DMS53 treated with DMSO at 0.1 percent for 48 hours (cell line): Measurements from ENCODE around the gene GLRA1.

Source experiments
- DNase-seq: peaks from one replicate; lab custom pipeline; 2025; ENCODE audit not compliant: unreplicated experiment; lab: John Stamatoyannopoulos, UW

Gene GLRA1

DNA sequence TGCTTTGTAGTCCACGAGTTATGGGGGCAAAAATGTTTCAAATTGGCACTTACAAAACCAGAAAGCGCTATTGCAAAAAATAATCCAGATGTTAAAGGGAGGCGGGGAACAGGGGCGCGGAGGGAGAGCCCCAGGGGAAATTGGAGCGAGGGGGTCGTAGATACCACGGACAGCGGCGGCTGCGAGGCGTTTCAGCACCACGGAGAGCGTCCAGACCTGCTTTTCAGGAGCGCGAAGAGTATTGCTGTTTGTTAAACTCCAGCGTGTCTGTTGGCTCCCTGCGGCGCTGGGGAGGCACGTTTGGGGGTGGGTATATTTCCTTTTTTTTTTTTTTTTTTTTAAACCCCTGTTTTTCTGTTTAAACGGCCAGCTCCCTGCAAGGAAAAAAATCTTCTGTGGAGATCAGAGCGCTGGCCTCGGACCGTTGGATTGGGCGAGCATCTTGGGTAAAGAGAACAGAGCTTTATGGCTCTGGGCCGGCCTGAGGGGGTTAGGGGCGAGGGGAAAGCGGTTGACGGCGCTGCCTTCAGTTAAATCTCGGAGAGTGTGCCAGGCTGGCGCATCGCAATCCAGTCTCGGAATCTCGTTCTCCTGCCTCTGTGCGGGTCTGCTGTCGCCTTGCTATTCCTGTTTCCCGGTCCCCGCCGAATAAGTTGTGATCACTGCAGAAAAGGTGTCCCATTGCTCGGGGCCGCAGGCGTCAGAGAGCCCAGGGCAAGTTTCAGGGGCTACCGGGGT is at the start of gene GLRA1:
GLRA1 (minus strand) TSS at position 288 of the 738 bp plus-strand sequence. CDS start 302 bp downstream, outside the sequence.
- peak; percentile 46 for DNase-seq

DNA sequence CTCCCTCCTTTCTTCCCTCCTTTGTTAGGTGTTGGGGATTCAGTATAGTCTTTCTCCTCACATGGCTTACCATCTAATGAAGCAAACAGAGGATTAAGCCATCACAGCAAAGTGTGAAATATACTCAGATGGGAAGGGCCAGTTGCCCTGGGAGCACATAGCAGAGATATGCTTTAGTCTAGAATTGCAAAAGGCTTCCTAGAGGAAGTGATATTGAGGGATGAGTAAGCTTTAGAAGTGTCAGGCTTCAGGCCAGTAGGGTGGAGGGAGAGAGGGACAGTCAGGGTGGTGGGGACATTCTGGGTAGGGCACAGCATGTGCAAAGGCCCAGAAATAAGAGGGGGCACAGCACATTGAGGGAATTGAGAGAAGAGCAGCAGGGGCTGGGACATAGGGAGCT is 46.2 kb upstream of the GLRA1 start:
- DNase-seq = no peak

DNA sequence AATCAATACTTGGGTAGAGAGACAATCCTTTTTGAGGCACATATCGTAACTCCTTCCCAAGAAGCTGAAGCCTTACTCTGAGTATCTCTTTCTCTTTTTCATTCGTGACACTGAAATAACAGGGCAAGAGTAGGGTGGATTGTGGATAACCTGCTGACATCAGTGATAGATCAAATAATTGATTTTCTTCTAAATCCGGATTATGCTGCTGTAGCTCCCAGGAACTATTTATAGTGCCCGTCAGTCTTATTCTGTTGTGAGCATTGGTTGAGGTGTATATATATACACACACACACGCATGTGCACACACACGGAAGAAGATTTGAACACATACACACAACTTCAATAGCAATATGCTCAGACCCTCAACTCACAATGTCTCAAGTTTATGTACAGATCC is 43.2 kb upstream of the GLRA1 start:
- no peak for DNase-seq

DNA sequence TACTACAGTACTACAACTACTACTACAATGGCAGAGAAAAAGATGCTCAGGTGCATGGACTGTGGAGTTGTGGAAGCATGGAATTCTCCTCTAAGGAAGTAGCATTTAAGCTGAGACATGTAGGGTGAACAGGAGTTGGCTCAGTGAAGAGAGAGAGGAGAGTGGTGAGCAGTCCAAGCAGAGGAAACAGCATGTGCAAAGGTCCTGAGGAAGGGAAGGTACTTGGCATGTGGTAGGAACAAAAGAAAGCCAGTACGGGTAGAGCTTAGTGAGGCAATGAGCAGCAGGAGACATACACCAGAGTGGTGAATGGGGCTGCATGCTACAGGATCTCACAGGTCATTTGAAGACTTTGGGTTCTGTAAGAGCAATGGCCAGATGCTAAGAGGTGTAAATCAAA is 41.4 kb upstream of the GLRA1 start:
- no peak for DNase-seq

DNA sequence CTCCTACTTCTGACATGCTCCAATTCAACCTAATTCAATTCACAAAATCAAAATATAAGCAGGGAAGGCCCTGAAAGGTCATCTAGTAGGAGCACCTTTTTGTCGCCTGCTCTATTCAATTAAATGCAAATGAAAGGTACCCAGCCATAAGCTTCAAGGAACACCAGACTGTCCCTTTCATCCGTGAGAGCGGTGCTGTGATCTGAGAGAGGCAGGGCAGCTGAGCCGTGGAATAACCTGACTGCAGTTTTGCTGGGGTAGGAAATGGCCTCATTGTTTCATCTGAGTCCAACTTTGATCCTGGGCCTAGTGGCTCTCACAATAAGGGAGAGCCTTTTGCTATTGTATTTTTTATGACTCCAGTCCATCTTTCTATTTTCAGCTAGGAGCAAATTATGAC is 39.8 kb upstream of the GLRA1 start:
- DNase-seq = no peak

DNA sequence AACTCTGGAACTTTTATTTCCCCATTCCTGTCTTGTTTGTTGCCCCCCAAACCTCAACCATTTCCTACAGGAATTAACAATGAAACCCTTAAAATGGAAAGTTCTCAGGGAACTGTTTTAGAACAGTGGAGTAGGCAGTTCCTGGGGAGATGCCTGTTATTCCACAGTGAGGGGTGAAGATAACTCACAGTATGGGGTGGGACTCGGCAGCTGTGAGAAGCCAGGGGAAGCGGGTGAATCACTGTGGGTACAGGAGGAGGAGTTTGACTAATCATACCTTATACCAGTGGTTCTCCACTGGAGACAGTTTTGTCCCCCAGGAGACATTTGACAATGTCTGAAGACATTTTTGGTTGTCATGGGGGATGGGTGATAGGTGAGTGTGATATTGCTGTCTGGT is 36.9 kb upstream of the GLRA1 start:
- no peak for DNase-seq

DNA sequence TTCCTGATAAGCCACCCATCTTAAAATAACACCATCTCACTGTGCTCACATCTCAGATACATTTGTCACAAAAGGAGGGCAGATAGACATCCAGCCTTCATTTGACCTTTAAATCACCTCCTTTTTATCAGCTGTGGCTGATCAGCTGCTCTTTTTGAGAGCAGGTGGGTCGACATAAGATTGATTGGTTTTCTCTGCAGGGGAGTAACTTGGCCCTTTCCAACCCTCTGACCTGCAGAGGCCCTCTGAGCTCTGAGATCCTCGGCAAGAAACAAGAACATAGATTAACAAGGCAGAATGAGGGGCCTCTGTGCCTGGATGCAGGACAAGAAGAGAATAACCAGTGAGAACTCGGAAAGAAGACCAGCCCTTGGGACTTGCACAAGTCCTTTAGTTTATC is 33.5 kb upstream of the GLRA1 start:
- no peak for DNase-seq

DNA sequence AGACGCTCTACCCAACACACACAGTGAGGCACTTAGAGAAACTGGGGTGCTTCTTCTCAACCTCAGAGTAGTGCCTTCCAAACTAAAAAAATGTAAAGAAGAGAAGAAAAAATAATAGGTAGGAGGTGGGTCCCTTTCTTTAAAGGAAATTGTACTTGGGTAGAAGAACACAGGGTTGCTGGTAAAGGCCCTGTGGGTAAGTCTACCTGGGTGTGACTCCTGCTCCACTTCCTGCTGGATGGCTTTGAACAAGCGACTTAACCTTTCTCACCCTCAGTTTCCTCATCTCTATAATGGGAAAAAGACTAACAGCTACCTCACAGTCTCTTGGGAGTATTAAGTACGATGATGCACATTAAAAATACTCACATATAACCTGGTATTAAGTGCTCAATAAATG is 32.1 kb upstream of the GLRA1 start:
- DNase-seq = no peak

DNA sequence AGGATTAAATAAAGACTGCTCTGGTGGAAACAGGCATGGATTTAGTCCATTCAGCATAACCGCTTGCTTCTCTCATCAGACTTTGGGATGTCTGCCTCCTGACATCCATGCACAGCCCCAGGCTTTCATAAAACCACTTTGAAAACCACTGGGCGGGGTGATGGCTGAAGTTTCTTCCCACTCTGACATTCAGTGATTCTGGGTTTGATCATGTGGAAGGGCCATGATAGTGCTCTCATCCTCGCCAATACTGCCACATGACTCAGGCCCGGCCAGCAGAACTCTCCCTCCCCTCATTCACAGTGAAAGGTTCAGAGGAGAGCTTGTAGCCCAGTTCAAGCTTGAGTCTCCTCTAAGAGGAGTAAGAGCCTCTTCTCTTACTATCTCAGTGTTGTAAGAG is 29.6 kb upstream of the GLRA1 start:
- DNase-seq = no peak

DNA sequence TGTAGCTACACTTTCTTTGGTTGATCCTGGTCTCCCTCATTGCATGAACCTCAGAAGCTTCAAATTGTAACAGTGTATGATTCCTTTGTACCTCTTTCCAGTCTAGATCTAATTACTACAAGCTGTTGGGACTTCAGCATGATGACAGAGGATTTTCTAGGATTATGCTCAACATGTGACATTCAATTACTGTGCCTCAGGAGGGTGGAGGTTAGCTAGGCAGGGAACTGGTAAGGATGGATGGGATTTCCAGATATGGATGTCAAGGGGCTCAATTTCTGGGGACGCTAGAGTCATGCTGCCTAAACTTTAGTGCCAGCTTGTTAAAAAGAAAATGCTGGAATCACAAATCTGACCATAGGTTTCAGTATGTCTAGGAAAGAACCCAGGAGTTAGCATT is 29.2 kb upstream of the GLRA1 start:
- DNase-seq = no peak

DNA sequence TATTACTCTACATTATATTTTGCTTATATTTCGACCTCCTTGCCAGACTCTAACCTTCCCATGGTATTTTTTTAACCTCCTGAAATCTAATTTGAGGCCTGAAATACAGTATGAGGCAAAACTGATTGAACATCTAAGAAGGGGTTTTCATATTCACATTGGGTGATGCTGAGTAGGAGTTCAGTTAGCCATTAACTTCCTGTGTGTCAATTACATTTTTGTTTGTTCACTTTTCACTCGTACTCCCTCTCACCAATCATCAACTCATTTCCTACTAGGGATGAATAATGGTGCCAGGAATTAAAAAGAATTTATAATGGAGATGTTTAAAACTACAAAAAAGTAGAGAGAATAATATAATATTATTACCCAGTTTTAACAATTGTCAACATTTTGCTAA is 27.6 kb upstream of the GLRA1 start:
- DNase-seq = no peak

DNA sequence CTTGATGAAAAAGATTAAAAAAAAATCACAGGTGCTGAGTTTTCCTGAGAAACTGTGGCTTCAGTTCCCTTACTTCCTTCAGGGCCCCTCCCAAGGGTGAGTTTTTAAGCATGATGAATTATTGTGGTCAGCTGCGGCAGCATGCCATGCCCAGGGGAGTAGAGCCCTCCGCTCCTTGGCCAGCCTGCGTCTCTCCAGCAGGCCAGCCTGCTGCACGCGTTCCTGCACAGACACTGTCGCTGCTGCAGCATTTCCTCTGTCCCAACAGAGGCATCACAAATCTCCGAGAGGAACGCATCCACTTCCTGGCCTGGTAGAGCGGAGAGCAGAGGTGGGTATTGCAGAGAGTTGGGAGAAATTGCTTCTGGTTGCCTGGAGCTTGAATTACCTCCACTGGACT is 26.1 kb upstream of the GLRA1 start:
- DNase-seq = no peak

DNA sequence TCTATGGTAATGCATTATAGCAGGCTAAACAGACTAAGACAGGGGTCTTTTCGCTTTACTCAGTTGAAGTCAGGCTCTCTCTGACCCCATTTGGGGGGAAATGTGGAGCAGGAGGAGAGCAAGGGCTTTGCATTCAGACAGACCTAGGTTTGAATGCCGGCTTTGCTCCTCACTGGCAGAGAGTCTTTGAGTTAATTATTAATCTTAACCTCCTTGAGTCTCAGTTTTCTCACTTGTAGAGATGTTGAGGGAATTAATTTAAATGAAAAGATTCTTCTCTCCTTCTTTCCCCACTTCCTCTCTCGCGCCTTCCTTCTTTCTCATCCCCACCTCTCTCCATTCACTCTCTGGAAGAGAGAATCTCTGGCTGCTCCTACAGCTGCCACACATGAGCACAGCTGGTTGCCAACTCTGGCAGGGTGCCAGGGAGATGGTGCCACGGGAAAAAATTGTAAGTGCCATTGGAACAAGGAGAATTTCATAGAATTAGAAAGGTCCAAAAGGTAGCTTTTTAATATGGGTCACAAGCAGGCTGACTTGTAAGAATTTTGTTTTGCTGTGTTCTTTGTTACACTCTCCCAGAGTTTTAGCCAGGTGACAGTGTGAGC is 25.2 kb upstream of the GLRA1 start:
- DNase-seq = peak; percentile 69

DNA sequence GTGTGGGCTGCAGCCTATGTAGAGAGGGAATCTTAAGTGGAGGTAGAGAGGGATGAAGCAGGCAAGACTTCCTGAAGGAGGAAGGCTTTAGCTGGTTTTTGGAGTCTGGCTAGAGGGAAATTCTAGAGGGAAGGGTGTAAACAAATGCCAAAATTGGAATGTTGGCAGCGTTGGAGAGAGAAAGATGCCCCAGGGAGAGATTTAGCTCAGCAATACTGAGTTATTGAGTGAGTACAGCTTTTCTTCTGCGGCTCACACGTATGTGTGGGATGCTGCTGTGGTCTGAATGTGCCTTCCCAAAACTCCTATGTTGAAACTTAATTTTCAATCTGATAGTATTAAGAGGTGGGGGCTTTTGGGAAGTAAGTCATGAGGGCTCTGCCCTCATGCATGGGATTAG is 24.5 kb upstream of the GLRA1 start:
- no peak for DNase-seq

DNA sequence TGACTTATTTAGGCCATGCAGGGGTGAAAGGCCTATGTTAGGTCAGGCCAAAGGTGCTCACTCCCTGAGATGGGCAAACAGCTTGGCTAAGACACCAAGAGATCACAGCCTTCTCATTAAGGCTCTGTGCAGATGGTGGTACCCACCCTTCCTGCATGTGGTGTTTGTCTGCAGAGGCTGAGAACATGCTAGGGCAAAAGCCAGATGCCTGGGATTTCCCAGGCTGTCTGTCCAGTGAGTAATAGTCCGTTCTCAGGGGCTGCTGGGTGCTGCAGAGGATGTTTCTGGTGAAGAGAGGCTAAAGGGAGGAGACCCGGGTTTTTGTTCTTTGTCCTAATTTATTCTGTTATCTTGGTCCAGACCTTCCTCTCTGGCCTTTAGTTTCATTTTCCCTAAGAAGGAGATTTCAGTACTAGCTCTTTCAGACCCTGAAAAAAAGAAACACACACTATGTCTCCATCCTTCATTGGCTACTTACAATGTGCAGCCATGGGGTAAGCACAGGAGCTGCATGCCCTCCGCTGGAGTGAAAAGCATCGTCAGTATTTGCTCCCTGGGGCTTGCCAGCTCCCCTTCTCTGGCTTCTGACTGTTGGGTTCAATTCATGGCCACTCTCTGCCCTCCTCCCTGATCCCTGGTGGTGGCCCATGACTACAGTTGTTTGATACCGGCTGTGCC is 23.4 kb upstream of the GLRA1 start:
- no peak for DNase-seq

DNA sequence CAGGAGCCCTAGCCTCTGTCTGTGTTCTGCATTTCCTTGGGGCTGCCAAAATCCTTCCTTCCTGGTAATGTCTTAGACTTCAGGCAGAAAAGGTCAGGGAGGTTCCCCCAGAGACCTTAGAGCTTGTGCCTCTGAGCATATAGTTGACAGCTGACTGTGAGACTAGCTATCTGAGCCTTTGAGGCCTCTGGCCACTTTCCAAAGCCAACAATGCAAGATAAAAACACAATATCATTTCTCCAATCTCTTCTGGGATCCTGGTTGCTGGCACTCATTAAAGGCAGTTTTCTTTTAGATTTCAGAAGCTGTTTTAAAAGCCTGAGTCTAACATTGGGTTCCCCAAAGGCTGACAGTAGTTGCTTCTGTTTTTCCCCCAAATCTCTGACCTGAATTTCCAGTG is 13.2 kb upstream of the GLRA1 start:
- DNase-seq = no peak

DNA sequence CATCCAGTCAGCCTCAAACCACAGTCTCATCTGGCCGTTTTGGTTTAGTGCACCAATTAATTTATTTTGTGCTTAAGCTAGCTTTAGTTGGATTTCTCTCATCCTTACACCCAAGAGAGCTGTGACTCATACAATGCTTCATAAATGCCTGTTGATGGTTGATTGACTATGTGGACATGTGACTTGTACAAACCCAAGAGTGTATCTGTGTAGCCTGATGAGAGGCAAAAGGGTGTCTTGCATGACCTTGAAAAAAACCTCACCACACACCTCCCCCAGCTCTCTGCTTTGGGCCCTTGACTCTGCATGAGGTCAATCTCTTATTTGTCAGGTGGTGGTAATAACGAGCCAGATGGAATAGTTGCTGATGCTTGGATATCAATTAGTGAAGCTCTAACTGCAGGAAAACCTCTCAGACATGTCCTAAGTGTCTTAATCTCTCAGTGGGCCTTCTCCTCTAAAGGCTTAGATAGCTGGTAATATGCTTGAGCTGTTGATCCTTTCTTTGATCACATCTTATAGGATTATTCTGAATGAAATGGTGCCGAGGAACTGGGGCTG is 10.6 kb upstream of the GLRA1 start:
- peak; percentile 11 for DNase-seq

DNA sequence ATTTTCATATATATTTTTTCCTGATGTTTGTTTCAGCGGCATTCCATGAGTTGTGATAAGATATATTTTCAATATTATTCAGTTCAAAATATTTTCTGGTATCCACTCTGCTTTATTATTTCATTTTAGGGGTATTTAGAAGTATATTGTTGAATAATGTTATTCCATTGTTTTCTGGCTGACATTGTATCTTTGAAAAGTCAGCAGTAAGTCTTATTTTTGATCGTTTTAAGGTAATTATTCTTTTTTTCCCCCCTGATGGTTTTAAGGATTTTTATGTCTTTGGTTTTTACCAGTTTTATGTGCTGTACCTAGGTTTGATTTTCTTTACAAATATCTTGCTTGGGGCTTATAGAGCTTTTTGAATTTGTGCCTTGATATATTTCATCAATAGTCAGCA is 6.6 kb upstream of the GLRA1 start:
- peak; percentile 13 for DNase-seq

DNA sequence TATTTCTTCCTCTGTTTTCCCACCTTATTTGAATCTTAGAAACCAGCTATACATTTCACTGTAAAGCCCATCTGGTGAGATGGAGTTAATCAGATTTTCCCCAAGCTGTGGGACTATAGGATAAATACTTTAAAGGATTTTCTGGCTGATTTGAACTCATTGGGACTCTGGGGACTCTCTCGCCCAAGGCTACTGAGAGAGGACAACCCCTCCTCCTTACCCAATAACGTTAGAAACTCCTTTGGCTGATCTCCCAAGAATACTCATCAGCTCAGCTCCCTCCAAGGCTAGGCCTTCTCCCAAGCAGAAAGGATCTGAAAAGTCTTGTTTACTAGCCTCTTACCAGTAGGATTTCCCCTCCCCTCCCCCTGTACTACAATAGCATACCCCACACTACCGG is 1.5 kb upstream of the GLRA1 start:
- no peak for DNase-seq

DNA sequence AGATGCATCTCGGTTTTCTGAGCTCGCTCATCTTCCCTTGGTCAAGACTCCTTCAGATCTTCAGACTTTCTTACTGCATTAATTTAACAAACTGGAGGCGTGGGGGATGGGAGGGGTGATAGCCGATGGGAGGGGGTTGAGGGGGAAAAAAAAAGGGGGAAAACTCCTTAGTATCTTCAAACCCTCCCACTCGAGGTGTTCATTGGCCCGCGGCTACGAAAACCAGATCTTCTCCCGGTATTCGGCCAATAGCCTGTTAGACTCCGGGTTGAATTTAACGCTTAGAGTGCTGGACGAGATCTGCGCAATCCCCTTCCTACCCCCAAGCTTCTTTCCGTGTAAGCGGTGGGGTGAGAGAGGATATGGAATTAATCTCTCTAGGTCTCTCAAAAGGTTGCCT is 689 bp upstream of the GLRA1 start:
- no peak for DNase-seq

DNA sequence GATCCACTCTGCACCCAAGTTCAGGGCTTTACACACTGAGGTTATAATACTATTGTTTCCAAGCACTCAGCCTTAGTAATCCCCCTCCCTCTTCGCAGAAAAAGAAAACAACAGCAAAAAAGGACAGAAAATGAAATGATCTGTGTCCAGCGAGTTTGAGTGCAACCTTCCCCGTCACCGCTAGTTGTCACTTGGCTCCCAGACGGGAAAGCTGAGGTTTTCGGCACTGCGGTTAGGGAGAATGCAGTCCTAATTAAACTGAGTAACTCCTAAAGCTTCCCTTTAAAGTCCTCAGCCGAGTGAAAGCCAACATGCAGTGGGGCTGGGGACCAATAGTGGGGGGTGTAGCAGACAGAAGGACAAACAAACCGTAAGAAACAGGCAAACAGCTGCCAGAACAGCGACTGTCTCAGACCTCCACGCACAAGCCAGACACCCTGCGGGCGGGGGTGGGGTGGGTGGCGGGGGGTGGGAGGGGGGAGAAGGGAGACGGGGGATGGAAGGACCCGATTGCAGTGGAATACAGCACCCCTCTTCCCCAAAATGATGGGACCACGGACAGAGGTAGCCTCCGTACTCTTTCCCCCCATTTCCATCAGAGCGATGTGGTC is 680 bp downstream of the GLRA1 start:
- peak; percentile 46 for DNase-seq

DNA sequence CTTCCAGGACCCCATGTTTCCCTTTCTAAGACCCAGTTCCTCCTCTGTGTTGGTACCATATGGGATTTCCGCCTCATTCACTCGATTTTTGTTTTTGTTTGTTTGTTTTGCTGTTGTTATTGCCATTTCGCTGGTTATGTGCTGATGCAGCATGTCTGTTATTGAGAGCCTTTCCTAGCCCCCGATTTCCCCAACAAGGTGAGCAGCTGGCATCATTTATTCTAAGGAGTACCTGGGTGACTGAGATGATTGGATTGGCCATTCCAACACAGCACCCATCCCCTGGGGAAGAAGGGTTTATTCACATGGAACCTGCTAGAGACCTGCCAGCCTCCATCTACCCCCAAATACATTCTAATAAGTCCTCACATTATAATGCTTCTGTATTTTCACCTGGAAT is 2.7 kb downstream of the GLRA1 start:
- DNase-seq = no peak
